Hepatocyte (in vitro differentiated cells): Measurements from ENCODE around the gene KCNN3.

Source experiments
- EZH2 ChIP-seq: fragments of 200-600 bp; sonication (generic); IDR thresholded peaks from 2 replicates; pipeline ENCODE4 v1.6.1; 2016; ENCODE audit warnings: antibody characterized with exemption, mild to moderate bottlenecking, borderline replicate concordance
- TF ChIP-seq, protein P1 (sequence below): fragments of 200-600 bp; sonication (generic); IDR thresholded peaks from 2 replicates; pipeline ENCODE4 v1.5.1; 2016; ENCODE audit warnings: antibody characterized with exemption, mild to moderate bottlenecking; ENCODE audit not compliant: poor library complexity

- TF ChIP-seq, protein P1, sequence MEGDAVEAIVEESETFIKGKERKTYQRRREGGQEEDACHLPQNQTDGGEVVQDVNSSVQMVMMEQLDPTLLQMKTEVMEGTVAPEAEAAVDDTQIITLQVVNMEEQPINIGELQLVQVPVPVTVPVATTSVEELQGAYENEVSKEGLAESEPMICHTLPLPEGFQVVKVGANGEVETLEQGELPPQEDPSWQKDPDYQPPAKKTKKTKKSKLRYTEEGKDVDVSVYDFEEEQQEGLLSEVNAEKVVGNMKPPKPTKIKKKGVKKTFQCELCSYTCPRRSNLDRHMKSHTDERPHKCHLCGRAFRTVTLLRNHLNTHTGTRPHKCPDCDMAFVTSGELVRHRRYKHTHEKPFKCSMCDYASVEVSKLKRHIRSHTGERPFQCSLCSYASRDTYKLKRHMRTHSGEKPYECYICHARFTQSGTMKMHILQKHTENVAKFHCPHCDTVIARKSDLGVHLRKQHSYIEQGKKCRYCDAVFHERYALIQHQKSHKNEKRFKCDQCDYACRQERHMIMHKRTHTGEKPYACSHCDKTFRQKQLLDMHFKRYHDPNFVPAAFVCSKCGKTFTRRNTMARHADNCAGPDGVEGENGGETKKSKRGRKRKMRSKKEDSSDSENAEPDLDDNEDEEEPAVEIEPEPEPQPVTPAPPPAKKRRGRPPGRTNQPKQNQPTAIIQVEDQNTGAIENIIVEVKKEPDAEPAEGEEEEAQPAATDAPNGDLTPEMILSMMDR: no peak
- no peak for TF ChIP-seq EZH2
Observed at GRCh38 chr1:154745286-154745731, 124.8 kb downstream of the KCNN3 start.
